ENCODE results near the gene NMNAT2.

Gene NMNAT2

DNA sequence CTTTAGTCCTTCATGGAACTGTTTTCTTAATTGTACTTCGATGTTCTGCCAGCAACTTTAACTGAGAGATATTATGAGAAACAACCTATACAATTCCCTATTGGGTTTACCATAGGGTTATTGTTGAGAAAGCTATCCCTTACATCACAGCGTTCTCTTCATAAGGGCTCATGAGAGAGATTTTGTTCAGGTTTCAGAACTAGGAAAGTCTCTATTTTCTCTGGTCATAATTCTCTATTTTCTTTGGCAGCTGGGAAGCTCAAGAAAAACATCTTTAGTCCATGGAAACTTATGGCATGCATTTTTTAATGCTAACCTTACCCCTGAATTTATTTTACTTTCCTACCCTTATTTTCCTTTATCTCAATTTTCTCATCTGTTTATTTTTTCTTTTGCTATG is 38.2 kb downstream of the NMNAT2 start:
- TF ChIP-seq EGR1 (IDR thresholded peaks at IDR 0.05) (no peak), CREB1 (IDR thresholded peaks at IDR 0.05; ENCODE audit: low read depth) (no peak), NFIC (IDR thresholded peaks at IDR 0.05) (no peak), CEBPB (IDR thresholded peaks at IDR 0.05) (no peak), TEAD4 (IDR thresholded peaks at IDR 0.05) (no peak)
- TF ChIP-seq, protein P1, sequence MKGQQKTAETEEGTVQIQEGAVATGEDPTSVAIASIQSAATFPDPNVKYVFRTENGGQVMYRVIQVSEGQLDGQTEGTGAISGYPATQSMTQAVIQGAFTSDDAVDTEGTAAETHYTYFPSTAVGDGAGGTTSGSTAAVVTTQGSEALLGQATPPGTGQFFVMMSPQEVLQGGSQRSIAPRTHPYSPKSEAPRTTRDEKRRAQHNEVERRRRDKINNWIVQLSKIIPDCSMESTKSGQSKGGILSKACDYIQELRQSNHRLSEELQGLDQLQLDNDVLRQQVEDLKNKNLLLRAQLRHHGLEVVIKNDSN (IDR thresholded peaks at IDR 0.05): no peak
- TF ChIP-seq, protein P2, sequence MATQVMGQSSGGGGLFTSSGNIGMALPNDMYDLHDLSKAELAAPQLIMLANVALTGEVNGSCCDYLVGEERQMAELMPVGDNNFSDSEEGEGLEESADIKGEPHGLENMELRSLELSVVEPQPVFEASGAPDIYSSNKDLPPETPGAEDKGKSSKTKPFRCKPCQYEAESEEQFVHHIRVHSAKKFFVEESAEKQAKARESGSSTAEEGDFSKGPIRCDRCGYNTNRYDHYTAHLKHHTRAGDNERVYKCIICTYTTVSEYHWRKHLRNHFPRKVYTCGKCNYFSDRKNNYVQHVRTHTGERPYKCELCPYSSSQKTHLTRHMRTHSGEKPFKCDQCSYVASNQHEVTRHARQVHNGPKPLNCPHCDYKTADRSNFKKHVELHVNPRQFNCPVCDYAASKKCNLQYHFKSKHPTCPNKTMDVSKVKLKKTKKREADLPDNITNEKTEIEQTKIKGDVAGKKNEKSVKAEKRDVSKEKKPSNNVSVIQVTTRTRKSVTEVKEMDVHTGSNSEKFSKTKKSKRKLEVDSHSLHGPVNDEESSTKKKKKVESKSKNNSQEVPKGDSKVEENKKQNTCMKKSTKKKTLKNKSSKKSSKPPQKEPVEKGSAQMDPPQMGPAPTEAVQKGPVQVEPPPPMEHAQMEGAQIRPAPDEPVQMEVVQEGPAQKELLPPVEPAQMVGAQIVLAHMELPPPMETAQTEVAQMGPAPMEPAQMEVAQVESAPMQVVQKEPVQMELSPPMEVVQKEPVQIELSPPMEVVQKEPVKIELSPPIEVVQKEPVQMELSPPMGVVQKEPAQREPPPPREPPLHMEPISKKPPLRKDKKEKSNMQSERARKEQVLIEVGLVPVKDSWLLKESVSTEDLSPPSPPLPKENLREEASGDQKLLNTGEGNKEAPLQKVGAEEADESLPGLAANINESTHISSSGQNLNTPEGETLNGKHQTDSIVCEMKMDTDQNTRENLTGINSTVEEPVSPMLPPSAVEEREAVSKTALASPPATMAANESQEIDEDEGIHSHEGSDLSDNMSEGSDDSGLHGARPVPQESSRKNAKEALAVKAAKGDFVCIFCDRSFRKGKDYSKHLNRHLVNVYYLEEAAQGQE (IDR thresholded peaks at IDR 0.05; ENCODE audit: low read depth): no peak

DNA sequence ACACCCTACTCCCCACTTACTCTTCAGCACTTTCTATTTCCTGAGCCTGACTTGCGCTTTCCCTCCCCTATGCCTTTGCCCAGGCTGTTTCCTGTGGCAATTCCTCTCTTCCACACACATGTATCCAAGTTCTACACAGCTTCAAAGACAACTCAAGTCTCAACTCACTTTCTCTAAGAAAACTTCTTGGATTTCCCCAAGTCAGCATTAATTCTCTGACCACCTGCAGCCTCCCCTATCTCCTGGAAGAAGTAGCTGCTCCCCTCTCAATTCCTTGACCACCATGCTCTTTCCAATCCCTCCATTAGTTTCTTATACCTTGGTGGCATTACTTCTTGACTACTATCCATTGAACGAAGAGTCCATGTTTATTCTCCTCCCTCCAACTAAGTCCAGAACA is 42.8 kb downstream of the NMNAT2 start:
- TF ChIP-seq, protein P1 (IDR thresholded peaks at IDR 0.05): no peak
- TF ChIP-seq CREB1 (IDR thresholded peaks at IDR 0.05; ENCODE audit: low read depth) (no peak), EGR1 (IDR thresholded peaks at IDR 0.05) (no peak), EP300 (IDR thresholded peaks at IDR 0.05; ENCODE audit: borderline replicate concordance) (no peak), FOXM1 (IDR thresholded peaks at IDR 0.05; ENCODE audit: borderline replicate concordance, low read depth) (no peak), TEAD4 (IDR thresholded peaks at IDR 0.05) (no peak), NFIC (IDR thresholded peaks at IDR 0.05) (no peak), YY1 (IDR thresholded peaks at IDR 0.05; ENCODE audit: low read depth) (no peak), RAD21 (IDR thresholded peaks at IDR 0.05; ENCODE audit: low read depth) (no peak), ZBTB7A (IDR thresholded peaks at IDR 0.05; ENCODE audit: low read depth) (no peak), CEBPB (IDR thresholded peaks at IDR 0.05) (no peak), TAF1 (IDR thresholded peaks at IDR 0.05; ENCODE audit: low read depth) (no peak), TCF12 (IDR thresholded peaks at IDR 0.05; ENCODE audit: low read depth) (no peak)
- TF ChIP-seq, protein P3, sequence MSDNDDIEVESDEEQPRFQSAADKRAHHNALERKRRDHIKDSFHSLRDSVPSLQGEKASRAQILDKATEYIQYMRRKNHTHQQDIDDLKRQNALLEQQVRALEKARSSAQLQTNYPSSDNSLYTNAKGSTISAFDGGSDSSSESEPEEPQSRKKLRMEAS (IDR thresholded peaks at IDR 0.05): no peak
- TF ChIP-seq, protein P2 (IDR thresholded peaks at IDR 0.05; ENCODE audit: low read depth): no peak

DNA sequence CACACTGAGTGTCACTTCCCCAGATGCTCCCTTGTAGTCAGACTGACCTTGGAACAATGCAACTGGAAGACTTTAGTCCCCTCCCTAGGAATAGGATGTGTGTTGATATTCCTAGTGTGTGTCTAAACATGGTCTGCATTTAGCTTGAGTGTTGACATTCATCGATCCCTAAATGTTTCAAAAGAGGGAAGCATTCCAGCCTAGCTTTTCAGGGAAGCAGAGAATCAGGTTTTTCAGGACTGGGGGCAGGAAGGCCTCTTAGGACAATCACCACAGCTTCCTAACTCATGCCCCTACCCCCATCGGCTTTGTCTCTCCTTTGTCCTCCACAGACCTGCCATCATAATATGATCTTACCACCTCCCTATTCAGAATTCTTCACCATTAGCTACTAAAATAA is 43.4 kb downstream of the NMNAT2 start:
- TF ChIP-seq CREB1 (IDR thresholded peaks at IDR 0.05; ENCODE audit: low read depth) (no peak), TAF1 (IDR thresholded peaks at IDR 0.05; ENCODE audit: low read depth) (no peak), TEAD4 (IDR thresholded peaks at IDR 0.05) (no peak), TCF12 (IDR thresholded peaks at IDR 0.05; ENCODE audit: low read depth) (no peak), RAD21 (IDR thresholded peaks at IDR 0.05; ENCODE audit: low read depth) (no peak), FOXM1 (IDR thresholded peaks at IDR 0.05; ENCODE audit: borderline replicate concordance, low read depth) (no peak), CEBPB (IDR thresholded peaks at IDR 0.05) (no peak), EP300 (IDR thresholded peaks at IDR 0.05; ENCODE audit: borderline replicate concordance) (no peak), NFIC (IDR thresholded peaks at IDR 0.05) (no peak), ZBTB7A (IDR thresholded peaks at IDR 0.05; ENCODE audit: low read depth) (no peak), EGR1 (IDR thresholded peaks at IDR 0.05) (no peak), YY1 (IDR thresholded peaks at IDR 0.05; ENCODE audit: low read depth) (no peak)
- TF ChIP-seq, protein P1 (IDR thresholded peaks at IDR 0.05): no peak
- TF ChIP-seq, protein P2 (IDR thresholded peaks at IDR 0.05; ENCODE audit: low read depth): no peak
- TF ChIP-seq, protein P3 (IDR thresholded peaks at IDR 0.05): no peak

DNA sequence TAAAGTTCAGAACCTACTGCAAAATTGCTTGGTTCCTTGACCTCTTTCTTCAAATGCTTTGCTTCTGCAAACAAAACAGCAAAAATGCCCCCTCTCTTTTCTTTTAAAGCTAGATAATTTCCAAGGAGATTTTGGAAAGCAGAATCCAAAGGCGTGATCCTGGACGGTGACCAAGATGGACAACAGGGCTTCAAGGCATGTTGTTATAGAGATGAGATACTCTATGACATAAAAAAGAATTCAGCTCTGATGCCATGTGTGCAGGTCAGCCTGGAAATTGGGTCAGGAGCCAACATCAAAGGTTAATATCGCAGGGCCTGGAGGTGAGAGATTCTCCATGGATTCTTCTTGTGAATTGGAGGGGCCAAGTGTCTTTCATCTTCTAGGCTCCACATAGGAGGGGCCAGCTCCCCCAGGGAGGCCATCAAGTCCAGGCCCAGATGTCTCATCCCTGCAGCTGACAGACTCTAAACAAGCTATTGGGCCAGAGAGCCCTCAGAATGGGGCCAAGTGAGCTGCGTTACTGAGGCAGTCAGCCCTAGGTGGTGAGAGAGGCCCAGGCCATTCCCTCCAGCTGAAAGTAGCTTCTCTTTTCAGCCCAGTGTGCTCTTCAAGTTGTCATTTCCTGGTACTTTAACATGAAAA is 45.5 kb downstream of the NMNAT2 start:
- TF ChIP-seq, protein P1 (IDR thresholded peaks at IDR 0.05): no peak
- TF ChIP-seq NFIC (IDR thresholded peaks at IDR 0.05): no peak
- TF ChIP-seq CREB1 (IDR thresholded peaks at IDR 0.05; ENCODE audit: low read depth): no peak
- TF ChIP-seq RAD21 (IDR thresholded peaks at IDR 0.05; ENCODE audit: low read depth): no peak
- TF ChIP-seq, protein P2 (IDR thresholded peaks at IDR 0.05; ENCODE audit: low read depth): no peak
- TF ChIP-seq, protein P3 (IDR thresholded peaks at IDR 0.05): no peak
- TF ChIP-seq TCF12 (IDR thresholded peaks at IDR 0.05; ENCODE audit: low read depth): no peak
- no peak for TF ChIP-seq YY1 (IDR thresholded peaks at IDR 0.05; ENCODE audit: low read depth)
- TF ChIP-seq TAF1 (IDR thresholded peaks at IDR 0.05; ENCODE audit: low read depth): no peak
- TF ChIP-seq CEBPB (IDR thresholded peaks at IDR 0.05): no peak
- no peak for TF ChIP-seq EP300 (IDR thresholded peaks at IDR 0.05; ENCODE audit: borderline replicate concordance)
- no peak for TF ChIP-seq EGR1 (IDR thresholded peaks at IDR 0.05)
- no peak for TF ChIP-seq TEAD4 (IDR thresholded peaks at IDR 0.05)
- no peak for TF ChIP-seq ZBTB7A (IDR thresholded peaks at IDR 0.05; ENCODE audit: low read depth)
- no peak for TF ChIP-seq FOXM1 (IDR thresholded peaks at IDR 0.05; ENCODE audit: borderline replicate concordance, low read depth)

All from Ishikawa (cell line).